ENCODE data around the gene TMEM109. TPM values are rescaled to one million over a fixed set of nuclear protein-coding genes. Genes with fewer than 3 reads are reported as not detected.

Gene TMEM109
- total and polyA plus RNA-seq, 2 of the 13 experiments (the other 11 are each of a cell fraction or from before 2014, with no cell fraction given) = 7.7 to 18.0 TPM

DNA sequence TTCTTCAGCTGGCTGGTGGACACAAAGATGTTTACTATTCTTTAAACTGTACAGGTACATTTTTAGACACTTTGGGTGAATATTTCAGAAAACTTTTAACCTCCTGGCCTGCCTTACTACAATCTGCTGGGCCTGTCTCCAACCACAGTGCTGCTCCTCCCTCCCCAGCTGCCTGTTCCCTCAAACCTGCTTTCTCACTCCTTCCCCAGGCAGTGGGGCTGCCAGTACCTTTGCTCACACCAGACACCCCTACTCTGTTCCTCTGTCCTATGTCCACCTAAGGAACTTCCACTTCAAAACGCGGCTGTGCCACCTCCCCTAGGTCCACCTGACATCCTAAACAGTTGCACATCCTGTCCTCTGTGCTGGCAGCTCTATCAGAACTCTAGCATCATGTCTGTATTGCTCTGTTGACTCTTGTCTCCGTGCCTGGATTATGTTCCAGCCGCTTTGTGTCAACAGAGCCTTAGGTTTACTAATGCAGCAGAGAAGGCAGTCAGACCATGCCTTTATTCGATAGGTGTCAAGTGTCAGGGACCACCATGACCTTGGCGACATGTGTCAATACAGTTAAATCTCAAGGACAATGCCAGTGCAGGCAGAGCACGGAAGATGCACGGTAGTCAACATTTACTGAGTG, 33.2 kb upstream of the TMEM109 start (continued):
- TF ChIP-seq ZC3H4 (CRISPR knock-in tag; IDR thresholded peaks at IDR 0.05; ENCODE audit: borderline replicate concordance) (no peak), NPAS2 (CRISPR knock-in tag; IDR thresholded peaks at IDR 0.05; ENCODE audit: borderline replicate concordance) (no peak), SP140L (CRISPR knock-in tag; IDR thresholded peaks at IDR 0.05; ENCODE audit: borderline replicate concordance) (0 out of 2 replicates have a peak, but pooled peaks have one; percentile 42), ZNF343 (CRISPR knock-in tag; IDR thresholded peaks at IDR 0.05) (no peak), U2AF2 (IDR thresholded peaks at IDR 0.05; ENCODE audit: low read depth, low read length) (no peak), KDM5B (CRISPR knock-in tag; IDR thresholded peaks at IDR 0.05; ENCODE audit: borderline replicate concordance) (peak; percentile 58; the same call in 1 of the 2 replicates), GPN1 (CRISPR knock-in tag; IDR thresholded peaks at IDR 0.05; ENCODE audit: borderline replicate concordance) (no peak), ZNF253 (CRISPR knock-in tag; IDR thresholded peaks at IDR 0.05; ENCODE audit: borderline replicate concordance) (no peak), ZNF589 (CRISPR knock-in tag; conservative IDR thresholded peaks at IDR 0.05) (0 out of 2 replicates have a peak, but pooled peaks have one; percentile 79), KLF13 (CRISPR knock-in tag; IDR thresholded peaks at IDR 0.05) (no peak), RCOR2 (CRISPR knock-in tag; IDR thresholded peaks at IDR 0.05) (peak; percentile 97), ZNF775 (CRISPR knock-in tag; IDR thresholded peaks at IDR 0.05; ENCODE audit: borderline replicate concordance) (no peak), ATF1 (CRISPR knock-in tag; IDR thresholded peaks at IDR 0.05) (peak; percentile 68; the same call in 1 of the 2 replicates), ZFY (CRISPR knock-in tag; IDR thresholded peaks at IDR 0.05) (peak; percentile 54), CHCHD3 (CRISPR knock-in tag; IDR thresholded peaks at IDR 0.05) (no peak), RORA (CRISPR knock-in tag; IDR thresholded peaks at IDR 0.05) (no peak), STAT5B (CRISPR knock-in tag; IDR thresholded peaks at IDR 0.05) (peak; percentile 65; the same call in 1 of the 2 replicates), ZNF850 (CRISPR knock-in tag; conservative IDR thresholded peaks at IDR 0.05) (no peak), SIX4 (CRISPR knock-in tag; IDR thresholded peaks at IDR 0.05) (peak; percentile 99), ZNF138 (CRISPR knock-in tag; IDR thresholded peaks at IDR 0.05; ENCODE audit: low read depth) (no peak), ZNF839 (CRISPR knock-in tag; IDR thresholded peaks at IDR 0.05; ENCODE audit: borderline replicate concordance) (no peak), PCBP1 (IDR thresholded peaks at IDR 0.05; ENCODE audit: borderline replicate concordance, low read depth, low read length) (no peak), ARNTL (CRISPR knock-in tag; IDR thresholded peaks at IDR 0.05) (peak; percentile 83), BRCA1 (CRISPR knock-in tag; IDR thresholded peaks at IDR 0.05) (peak; percentile 88; the same call in 1 of the 2 replicates), ZNF224 (CRISPR knock-in tag; IDR thresholded peaks at IDR 0.05) (peak; percentile 65; the same call in 1 of the 2 replicates)
- TF ChIP-seq, protein P1, sequence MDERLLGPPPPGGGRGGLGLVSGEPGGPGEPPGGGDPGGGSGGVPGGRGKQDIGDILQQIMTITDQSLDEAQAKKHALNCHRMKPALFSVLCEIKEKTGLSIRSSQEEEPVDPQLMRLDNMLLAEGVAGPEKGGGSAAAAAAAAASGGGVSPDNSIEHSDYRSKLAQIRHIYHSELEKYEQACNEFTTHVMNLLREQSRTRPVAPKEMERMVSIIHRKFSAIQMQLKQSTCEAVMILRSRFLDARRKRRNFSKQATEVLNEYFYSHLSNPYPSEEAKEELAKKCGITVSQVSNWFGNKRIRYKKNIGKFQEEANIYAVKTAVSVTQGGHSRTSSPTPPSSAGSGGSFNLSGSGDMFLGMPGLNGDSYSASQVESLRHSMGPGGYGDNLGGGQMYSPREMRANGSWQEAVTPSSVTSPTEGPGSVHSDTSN (CRISPR knock-in tag; IDR thresholded peaks at IDR 0.05) = peak; percentile 60
- TF ChIP-seq, protein P2, sequence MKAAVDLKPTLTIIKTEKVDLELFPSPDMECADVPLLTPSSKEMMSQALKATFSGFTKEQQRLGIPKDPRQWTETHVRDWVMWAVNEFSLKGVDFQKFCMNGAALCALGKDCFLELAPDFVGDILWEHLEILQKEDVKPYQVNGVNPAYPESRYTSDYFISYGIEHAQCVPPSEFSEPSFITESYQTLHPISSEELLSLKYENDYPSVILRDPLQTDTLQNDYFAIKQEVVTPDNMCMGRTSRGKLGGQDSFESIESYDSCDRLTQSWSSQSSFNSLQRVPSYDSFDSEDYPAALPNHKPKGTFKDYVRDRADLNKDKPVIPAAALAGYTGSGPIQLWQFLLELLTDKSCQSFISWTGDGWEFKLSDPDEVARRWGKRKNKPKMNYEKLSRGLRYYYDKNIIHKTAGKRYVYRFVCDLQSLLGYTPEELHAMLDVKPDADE (CRISPR knock-in tag; IDR thresholded peaks at IDR 0.05) = no peak
- TF ChIP-seq, protein P3, sequence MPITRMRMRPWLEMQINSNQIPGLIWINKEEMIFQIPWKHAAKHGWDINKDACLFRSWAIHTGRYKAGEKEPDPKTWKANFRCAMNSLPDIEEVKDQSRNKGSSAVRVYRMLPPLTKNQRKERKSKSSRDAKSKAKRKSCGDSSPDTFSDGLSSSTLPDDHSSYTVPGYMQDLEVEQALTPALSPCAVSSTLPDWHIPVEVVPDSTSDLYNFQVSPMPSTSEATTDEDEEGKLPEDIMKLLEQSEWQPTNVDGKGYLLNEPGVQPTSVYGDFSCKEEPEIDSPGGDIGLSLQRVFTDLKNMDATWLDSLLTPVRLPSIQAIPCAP (CRISPR knock-in tag; IDR thresholded peaks at IDR 0.05; ENCODE audit: low read depth) = no peak
